Measurements from ENCODE around the gene TMEM242.

Gene TMEM242

GRCh38 chr6:157267109-157267611, 56.2 kb downstream of the TMEM242 start:
- TF ChIP-seq CTCF (IDR thresholded peaks at IDR 0.05; ENCODE audit: low read depth, low read length, missing control alignments) = no peak
- no peak for DNase-seq (ENCODE audit: low read depth)
- in situ Hi-C loops (cut with HindIII; ENCODE audit: low sequenced_read_pairs) = no loop called here
- no peak overlapping the region for H3K4me3 ChIP-seq (ENCODE audit: low read depth, low read length)

DNA sequence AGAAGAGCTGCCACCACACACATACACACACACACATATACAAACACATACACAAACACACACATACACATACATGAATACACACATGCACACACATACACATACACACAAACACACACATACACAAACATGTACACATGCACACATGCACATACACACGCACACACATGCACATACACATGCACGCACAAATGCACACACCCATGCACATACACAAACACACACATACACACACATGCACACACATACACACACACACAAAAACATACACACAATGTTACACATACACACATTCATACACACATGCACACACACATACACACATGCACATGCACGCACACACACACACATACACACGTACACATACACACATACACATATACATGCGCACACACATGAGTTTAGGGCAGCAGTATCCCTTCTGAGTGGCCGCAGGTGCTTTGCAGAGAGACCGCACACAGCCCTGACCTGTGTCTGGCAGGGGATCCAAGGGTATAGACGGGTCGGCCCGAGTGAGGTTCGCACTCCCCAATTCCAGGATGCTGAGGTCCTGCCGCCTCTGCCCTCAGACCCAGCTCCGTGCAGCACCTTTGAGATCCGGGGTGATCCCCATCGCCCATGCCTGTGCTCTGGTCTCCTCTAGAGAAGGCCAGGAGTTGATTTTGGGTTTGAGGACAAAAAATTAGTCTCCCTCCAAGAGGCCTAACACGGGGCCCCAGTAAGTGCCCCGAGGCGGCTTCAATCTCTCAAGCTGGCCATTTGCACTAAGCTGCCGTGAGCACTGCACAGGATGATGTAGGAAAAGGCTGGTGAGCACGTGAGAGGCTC, 56.8 kb downstream of the TMEM242 start:
- DNase-seq (ENCODE audit: low read depth) = no peak
- no peak overlapping the region for H3K4me3 ChIP-seq (ENCODE audit: low read depth, low read length)
- in situ Hi-C loops (cut with HindIII; ENCODE audit: low sequenced_read_pairs) = no loop called here
- TF ChIP-seq CTCF (IDR thresholded peaks at IDR 0.05; ENCODE audit: low read depth, low read length, missing control alignments) = no peak

DNA sequence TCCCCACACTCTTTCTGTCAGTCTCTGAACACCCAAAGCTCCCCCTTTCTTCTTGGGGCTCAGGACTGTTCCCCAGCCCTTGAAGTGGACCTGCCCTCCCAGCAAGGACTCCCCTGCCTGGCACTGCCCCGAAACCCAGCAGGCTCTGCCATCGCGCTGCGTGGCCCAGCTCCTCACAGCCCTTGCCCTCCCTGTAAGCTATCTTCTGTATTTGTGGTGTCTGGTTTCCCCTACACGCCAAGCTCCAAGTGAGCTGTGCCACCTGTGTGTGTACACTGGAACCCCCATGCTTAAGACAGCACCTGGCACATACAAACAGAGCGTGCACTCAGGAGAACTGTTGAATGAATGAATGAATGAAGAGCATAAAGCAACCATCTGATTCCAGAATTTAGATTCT, 57.7 kb downstream of the TMEM242 start:
- no peak for TF ChIP-seq CTCF (IDR thresholded peaks at IDR 0.05; ENCODE audit: low read depth, low read length, missing control alignments)
- no peak overlapping the region for H3K4me3 ChIP-seq (ENCODE audit: low read depth, low read length)
- DNase-seq (ENCODE audit: low read depth) = no peak
- in situ Hi-C loops (cut with HindIII; ENCODE audit: low sequenced_read_pairs) = no loop called here

DNA sequence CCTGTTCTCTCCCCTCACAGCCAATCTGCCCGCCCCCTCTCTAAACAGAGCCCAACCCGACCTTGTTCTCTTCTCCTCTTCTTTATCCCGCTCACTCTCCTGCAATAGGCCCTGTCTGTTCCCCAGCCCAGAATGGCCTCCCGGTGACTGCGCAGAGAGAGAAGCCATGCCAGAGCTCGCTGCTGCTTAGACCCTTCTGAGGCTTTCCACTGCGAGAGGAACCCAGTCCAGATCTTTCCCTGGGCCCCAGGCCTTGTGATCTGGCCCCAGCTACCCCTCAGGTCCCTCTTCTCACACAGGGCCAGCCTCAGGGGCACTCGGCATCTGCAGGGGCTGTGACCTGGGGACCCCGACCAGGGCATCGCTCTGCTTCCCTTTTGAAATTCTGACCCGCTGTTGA, 58.1 kb downstream of the TMEM242 start:
- no peak for DNase-seq (ENCODE audit: low read depth)

DNA sequence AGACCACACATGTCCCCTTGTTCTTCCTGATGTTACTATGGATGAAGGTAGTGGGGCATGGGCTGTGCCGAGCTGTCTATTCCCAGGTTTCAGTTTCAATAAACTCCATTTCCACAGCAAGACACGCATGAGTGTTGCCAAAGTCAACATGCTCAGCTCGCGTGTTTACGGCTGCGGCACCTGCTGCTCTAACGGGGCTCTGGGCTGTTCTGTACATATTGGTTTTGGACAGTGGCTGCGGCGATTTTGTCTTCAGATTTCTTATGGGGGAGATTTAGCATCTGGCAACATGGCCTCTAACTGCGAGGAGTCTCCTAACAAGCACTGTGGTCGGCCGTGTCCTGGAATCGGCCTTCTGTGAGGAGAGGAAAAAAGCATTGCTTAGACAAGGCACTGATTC, 58.6 kb downstream of the TMEM242 start:
- TF ChIP-seq CTCF (IDR thresholded peaks at IDR 0.05; ENCODE audit: low read depth, low read length, missing control alignments) = no peak
- no peak overlapping the region for H3K4me3 ChIP-seq (ENCODE audit: low read depth, low read length)
- in situ Hi-C loops (cut with HindIII; ENCODE audit: low sequenced_read_pairs) = no loop called here

More for the DNA sequence above, 58.1 kb downstream of the TMEM242 start:
- no peak overlapping the region for H3K4me3 ChIP-seq (ENCODE audit: low read depth, low read length)
- TF ChIP-seq CTCF (IDR thresholded peaks at IDR 0.05; ENCODE audit: low read depth, low read length, missing control alignments) = no peak
- in situ Hi-C loops (cut with HindIII; ENCODE audit: low sequenced_read_pairs) = no loop called here

DNA sequence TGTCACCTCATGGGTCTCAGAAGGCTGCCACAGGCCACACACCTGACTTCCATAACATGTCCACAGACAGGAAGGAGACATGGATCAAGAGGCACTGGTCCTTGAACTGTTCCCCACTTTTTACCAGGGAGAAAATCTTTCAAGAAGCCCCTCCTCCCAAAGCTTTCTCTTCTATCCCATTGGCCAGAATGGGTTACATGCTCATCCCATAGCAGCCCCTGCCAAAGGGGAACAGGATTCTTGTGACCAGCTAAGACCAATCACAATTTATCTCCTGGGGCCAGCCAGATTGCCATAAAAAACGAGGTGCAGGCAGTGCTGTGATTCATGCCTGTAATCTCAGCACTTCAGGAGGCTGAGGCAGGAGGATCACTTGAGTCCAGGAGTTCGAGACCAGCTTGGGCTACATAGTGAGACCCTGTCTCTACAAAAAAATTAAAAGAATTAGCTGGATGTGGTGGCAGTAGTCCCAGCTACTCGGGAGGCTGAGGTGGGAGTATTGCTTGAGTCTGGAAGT, 59.4 kb downstream of the TMEM242 start:
- DNase-seq (ENCODE audit: low read depth) = no peak
- TF ChIP-seq CTCF (IDR thresholded peaks at IDR 0.05; ENCODE audit: low read depth, low read length, missing control alignments) = no peak
- in situ Hi-C loops (cut with HindIII; ENCODE audit: low sequenced_read_pairs) = no loop called here
- H3K4me3 ChIP-seq (ENCODE audit: low read depth, low read length) = no peak overlapping the region

More for the DNA sequence above, 58.6 kb downstream of the TMEM242 start:
- no peak for DNase-seq (ENCODE audit: low read depth)
